H54 (cell line): Measurements from ENCODE around the gene PNKD.
A peak's percentile ranks its signal among the peaks of the same experiment; 100 is the strongest.

ENCODE experiments used
- DNase-seq: peaks from one replicate; pipeline ENCODE4 v3.0.0; 2011; ENCODE audit warnings: low spot score, mixed read lengths; ENCODE audit not compliant: insufficient read length
- FAIRE-seq: peaks from 3 replicates; lab custom pipeline; 2011; peaks lifted over from hg19 to GRCh38; lab: Jason Lieb, UNC
- POLR2A ChIP-seq: IDR thresholded peaks from 2 replicates; pipeline ENCODE4 v1.6.1; 2011; ENCODE audit warnings: low read depth, mild to moderate bottlenecking, low read length

The PNKD gene

GRCh38 chr2:218317835-218318234 is 47.5 kb downstream of the PNKD start:
- FAIRE-seq (no peak), DNase-seq (no peak)
- no peak for TF ChIP-seq POLR2A

GRCh38 chr2:218318241-218318640 is 47.9 kb downstream of the PNKD start:
- TF ChIP-seq POLR2A = no peak
- no peak for FAIRE-seq
- no peak for DNase-seq

- TF ChIP-seq POLR2A = no peak
- no peak for DNase-seq
- FAIRE-seq = no peak
Measured at GRCh38 chr2:218319813-218320365, 49.6 kb downstream of the PNKD start.

- TF ChIP-seq POLR2A = no peak
- no peak for FAIRE-seq
- DNase-seq = no peak
Measured at GRCh38 chr2:218320704-218321336, 50.5 kb downstream of the PNKD start.

- TF ChIP-seq POLR2A = peak; percentile 20; the same call in 1 of the 2 replicates
- peak; percentile 80 for DNase-seq
Measured at GRCh38 chr2:218322768-218323525, 52.6 kb downstream of the PNKD start.

GRCh38 chr2:218323526-218324472 is 53.5 kb downstream of the PNKD start:
- FAIRE-seq = no peak
- peak; percentile 35 for DNase-seq
- TF ChIP-seq POLR2A = no peak

More at GRCh38 chr2:218322768-218323525, 52.6 kb downstream of the PNKD start:
- FAIRE-seq = no peak

- TF ChIP-seq POLR2A = no peak
- FAIRE-seq (no peak), DNase-seq (no peak)
Measured at GRCh38 chr2:218325566-218326160, 55.3 kb downstream of the PNKD start.

GRCh38 chr2:218326315-218326714 is 56.0 kb downstream of the PNKD start:
- DNase-seq (no peak), FAIRE-seq (no peak)
- no peak for TF ChIP-seq POLR2A

GRCh38 chr2:218327451-218328210 is 57.3 kb downstream of the PNKD start:
- DNase-seq = no peak
- TF ChIP-seq POLR2A = no peak
- FAIRE-seq = no peak

GRCh38 chr2:218328294-218328693 is 58.0 kb downstream of the PNKD start:
- FAIRE-seq (no peak), DNase-seq (no peak)
- no peak for TF ChIP-seq POLR2A

GRCh38 chr2:218329027-218329825 is 58.9 kb downstream of the PNKD start:
- FAIRE-seq = no peak
- DNase-seq = no peak

More at GRCh38 chr2:218329027-218329825, 58.9 kb downstream of the PNKD start:
- TF ChIP-seq POLR2A = no peak
